ENCODE measurements around the gene ACSL1.

- no peak for TF ChIP-seq CTCF (IDR thresholded peaks at IDR 0.05 in 2 of 3, conservative IDR thresholded peaks at IDR 0.05 in 1 of 3; ENCODE audit: borderline replicate concordance in 1 of 3, insufficient read depth in 1 of 3, low read depth in 2 of 3, low read length in 2 of 3)
- no peak for TF ChIP-seq POLR2AphosphoS5 (IDR thresholded peaks at IDR 0.05; ENCODE audit: low read depth, low read length)
- TF ChIP-seq TCF7L2 (IDR thresholded peaks at IDR 0.05; ENCODE audit: borderline replicate concordance, extremely low read depth, insufficient read depth, insufficient read length): no peak
- TF ChIP-seq RAD21 (IDR thresholded peaks at IDR 0.05; ENCODE audit: low read depth): no peak
- TF ChIP-seq YY1 (IDR thresholded peaks at IDR 0.05; ENCODE audit: extremely low read depth, insufficient replicate concordance, low read depth, low read length): no peak
These were observed 49.8 kb downstream of the ACSL1 start for GRCh38 chr4:184775854-184776555.
